K562 (cell line): ENCODE data around the gene IL1RAPL2. TPM values are rescaled to one million over a fixed set of nuclear protein-coding genes. Genes with fewer than 3 reads are reported as not detected.

ENCODE experiments used
- ATAC-seq: fragments of 200-7000 bp; cut with Tn5 transposase; 3 replicates; pipeline ENCODE4 v1.9.1; 2020; ENCODE audit warnings: moderate library complexity
- BruUV-seq: library from RNA; stranded (reverse); fragments of 400-500 nt; replicated peaks from 2 replicates; lab custom pipeline; 2021; lab: Mats Ljungman, UMichigan
- CTCF ChIA-PET: fragments of 300-600 bp; formaldehyde crosslinking; extraction: SDS; loops from one replicate; lab custom pipeline; 2021; ENCODE audit warnings: low intra/inter-chr PET ratio; lab: Yijun Ruan, JAX
- POLR2A ChIA-PET: fragments of 300-600, 350-650 bp; sonication (Branson Sonifier 250); formaldehyde crosslinking; extraction: SDS; loops from one replicate; lab custom pipeline; 2021; ENCODE audit warnings: antibody characterized with exemption, inconsistent platforms; lab: Yijun Ruan, JAX
- DNase-seq, 4 experiments: peaks; one replicate each; pipeline versions ENCODE4 v3.0.0 to v3.0.0-alpha.2; 2011 to 2018; ENCODE audit warnings: low spot score in 3 of 4, mixed read lengths in 3 of 4; ENCODE audit errors: extremely low read depth in 1 of 4
- FAIRE-seq: peaks from 2 replicates; lab custom pipeline; 2011; peaks lifted over from hg19 to GRCh38; lab: Jason Lieb, UNC
- H2AFZ ChIP-seq: 2 replicates; pipeline ENCODE4 v1.6.0; 2011; ENCODE audit warnings: low read depth, low read length, control low read depth, inconsistent platforms
- H3K27ac ChIP-seq: fragments of 200-600 bp; 3 replicates; pipeline ENCODE4 v1.8.0; 2011; ENCODE audit warnings: low read depth, mild to moderate bottlenecking, control low read depth, inconsistent platforms, low read length, moderate library complexity, mixed read lengths; ENCODE audit errors: extremely low read depth
- H3K27me3 ChIP-seq, 2 experiments: fragments of 300-600 bp in 1 of 2; 2 replicates in 1 of 2; 3 replicates in 1 of 2; pipeline versions ENCODE4 v1.6.0 to v1.8.0; 2011; ENCODE audit warnings: inconsistent platforms in 2 of 2, low read length in 2 of 2, mild to moderate bottlenecking in 1 of 2, mixed read lengths in 1 of 2, moderate library complexity in 1 of 2; ENCODE audit not compliant: control insufficient read depth in 2 of 2, insufficient read depth in 2 of 2
- H3K36me3 ChIP-seq: fragments of 300-600 bp; 3 replicates; pipeline ENCODE4 v1.8.0; 2011; ENCODE audit warnings: mild to moderate bottlenecking, low read length, inconsistent platforms; ENCODE audit not compliant: control insufficient read depth, insufficient read depth
- H3K4me1 ChIP-seq, 2 experiments: fragments of 200-600 bp in 1 of 2; replicated peaks in 1 of 2; 2 replicates in 1 of 2; 3 replicates in 1 of 2; pipeline versions ENCODE4 v1.5.1 to v1.8.0; 2011; ENCODE audit warnings: inconsistent platforms in 2 of 2, low read length in 2 of 2, mild to moderate bottlenecking in 1 of 2, mixed read lengths in 1 of 2, moderate library complexity in 1 of 2; ENCODE audit not compliant: control insufficient read depth in 2 of 2, insufficient read depth in 2 of 2
- H3K4me2 ChIP-seq: 2 replicates; pipeline ENCODE4 v1.6.1; 2011; ENCODE audit warnings: low read length, control low read depth, inconsistent platforms, mixed read lengths; ENCODE audit not compliant: insufficient read depth
- H3K4me3 ChIP-seq: fragments of 200-600 bp; sonication (generic), shearing (Covaris generic); 2 replicates; pipeline ENCODE4 v1.5.1; 2016; ENCODE audit warnings: control low read depth, inconsistent platforms
- H3K79me2 ChIP-seq: fragments of 200-600 bp; 3 replicates; pipeline ENCODE4 v1.8.0; 2011; ENCODE audit warnings: low read length, inconsistent platforms; ENCODE audit not compliant: control insufficient read depth, insufficient read depth
- H3K9ac ChIP-seq, 2 experiments: 2 replicates each; pipeline versions ENCODE4 v1.6.0 to v1.6.1; 2011; ENCODE audit warnings: low read depth in 2 of 2, low read length in 2 of 2, control low read depth in 1 of 2, inconsistent platforms in 1 of 2, mild to moderate bottlenecking in 1 of 2, mixed read lengths in 1 of 2; ENCODE audit not compliant: insufficient read depth in 1 of 2
- H3K9me1 ChIP-seq: one replicate; pipeline ENCODE4 v1.6.0; 2011; ENCODE audit warnings: inconsistent platforms, mild to moderate bottlenecking, low read length, moderate library complexity; ENCODE audit not compliant: control insufficient read depth, insufficient read depth
- H3K9me3 ChIP-seq: replicated peaks from 2 replicates; pipeline ENCODE4 v1.5.1; 2011; ENCODE audit warnings: low read depth, low read length, inconsistent platforms; ENCODE audit not compliant: control insufficient read depth, insufficient read depth
- H4K20me1 ChIP-seq: replicated peaks from 2 replicates; pipeline ENCODE4 v1.6.1; 2011; ENCODE audit warnings: low read length, inconsistent platforms, mixed read lengths; ENCODE audit not compliant: control insufficient read depth, insufficient read depth
- BHLHE40 ChIP-seq: IDR thresholded peaks from 2 replicates; pipeline ENCODE4 v1.6.1; 2011; ENCODE audit warnings: low read length, improper control_type of control experiment
- DDX20 ChIP-seq: fragments of 450-650 bp; IDR thresholded peaks from 2 replicates; pipeline ENCODE4 v1.6.1; 2016; ENCODE audit warnings: missing genetic modification characterization, low read depth, mild to moderate bottlenecking, missing compliant biosample characterization, moderate library complexity
- KDM4B ChIP-seq, 2 experiments: fragments of 450-650 bp in 1 of 2; sonication (generic) in 1 of 2; IDR thresholded peaks; 2 replicates each; pipeline ENCODE4 v1.6.1; 2016 to 2017; ENCODE audit warnings: borderline replicate concordance in 2 of 2, antibody characterized with exemption in 1 of 2, low read depth in 1 of 2, mild to moderate bottlenecking in 1 of 2
- LCOR ChIP-seq: sonication (generic); formaldehyde crosslinking; IDR thresholded peaks from 2 replicates; pipeline ENCODE4 v1.8.0; 2022; ENCODE audit warnings: mild to moderate bottlenecking, missing genetic modification reagents
- MTF1 ChIP-seq: fragments of 250-450 bp; sonication (Bioruptor Pico); IDR thresholded peaks from 2 replicates; pipeline ENCODE4 v1.9.0; 2021; ENCODE audit warnings: moderate library complexity, mild to moderate bottlenecking, inconsistent platforms, borderline replicate concordance
- NFRKB ChIP-seq: fragments of 450-650 bp; IDR thresholded peaks from 2 replicates; pipeline ENCODE4 v1.6.1; 2016; ENCODE audit warnings: low read depth
- POLR2B ChIP-seq: fragments of 450-650 bp; IDR thresholded peaks from 2 replicates; pipeline ENCODE4 v1.6.1; 2018; ENCODE audit warnings: low read depth; ENCODE audit not compliant: partially characterized antibody
- RBM34 ChIP-seq: fragments of 200-400 bp; formaldehyde crosslinking; IDR thresholded peaks from 2 replicates; pipeline ENCODE4 v1.6.1; 2018; ENCODE audit warnings: low read length, borderline replicate concordance; ENCODE audit not compliant: insufficient read depth
- SRSF9 ChIP-seq: fragments of 200-400 bp; formaldehyde crosslinking; IDR thresholded peaks from 2 replicates; pipeline ENCODE4 v1.6.1; 2017; ENCODE audit warnings: low read depth, low read length, borderline replicate concordance
- ZBTB7A ChIP-seq: IDR thresholded peaks from 2 replicates; pipeline ENCODE4 v1.6.1; 2011; ENCODE audit warnings: low read depth, mild to moderate bottlenecking, low read length, moderate library complexity, borderline replicate concordance; ENCODE audit not compliant: control insufficient read depth
- in situ Hi-C: fragments of 300-500 bp; cut with MboI; formaldehyde crosslinking; loops from 4 replicates; pipeline ENCODE4 v1.15.0; 2018; ENCODE audit warnings: inconsistent platforms, mixed read lengths
- intact Hi-C: fragments of 100-400 bp; cut with micrococcal nuclease; formaldehyde crosslinking; loops from 2 replicates; pipeline ENCODE4 v1.14.2; 2022
- polyA plus RNA-seq, 8 experiments: library from polyadenylated mRNA; depleted of rRNA in 4 of 8; stranded (reverse) in 5 of 8; unstranded in 3 of 8; fragments of >200 nt; fragmentation: Nextera tagmentation in 2 of 8; fragmentation: Illumina TruSeq in 1 of 8; extraction: Ambion mirVana in 2 of 8; extraction: Trizol in 1 of 8; gene quantifications; 2 replicates each; pipeline versions ENCODE4 v1.2.1 to v1.2.3, GENCODE V29; 2011 to 2014; ENCODE audit warnings: inconsistent platforms in 1 of 8, missing spikeins in 1 of 8
- total RNA-seq, 7 experiments: library from RNA; depleted of rRNA in 6 of 7; stranded (reverse); fragments of >200 nt in 6 of 7; fragmentation: Illumina TruSeq in 2 of 7; extraction: Trizol in 2 of 7; gene quantifications; 2 replicates each; pipeline versions ENCODE4 v1.2.1 to v1.2.3, GENCODE V29; 2011 to 2021; ENCODE audit warnings: low replicate concordance in 1 of 7
- TF ChIP-seq, protein P1 (sequence below): fragments of 450-650 bp; IDR thresholded peaks from 2 replicates; pipeline ENCODE4 v1.6.1; 2017; ENCODE audit warnings: antibody characterized with exemption, mild to moderate bottlenecking
- TF ChIP-seq, protein P2 (sequence below), 2 experiments: fragments of 450-650 bp in 1 of 2; sonication (generic) in 1 of 2; formaldehyde crosslinking; conservative IDR thresholded peaks; 2 replicates each; pipeline versions ENCODE4 v1.4.0 to v1.8.1; 2020 to 2022; ENCODE audit warnings: mild to moderate bottlenecking in 1 of 2, missing genetic modification reagents in 1 of 2
- TF ChIP-seq, protein P3 (sequence below): sonication (generic); formaldehyde crosslinking; IDR thresholded peaks from 2 replicates; pipeline ENCODE4 v1.8.0; 2023; ENCODE audit warnings: missing genetic modification reagents, mild to moderate bottlenecking, borderline replicate concordance

IL1RAPL2 gene
- total and polyA plus RNA-seq, 9 of the 15 experiments (the other 6 are each of a cell fraction or from before 2014, with no cell fraction given): not detected

GRCh38 chrX:104968241-104968640 lies 402.2 kb downstream of the IL1RAPL2 start:
- ATAC-seq: no peak
- H3K27me3 ChIP-seq: no peaks in the 10 kb centered on the region
- no peaks in the 10 kb centered on the region for H3K36me3 ChIP-seq
- H3K27ac ChIP-seq: no peak overlapping the region
- no peak overlapping the region for H3K4me2 ChIP-seq
- ChIA-PET CTCF (no interaction called here), POLR2A (no interaction called here)
- H2AFZ ChIP-seq: no peak overlapping the region
- no peaks in the 10 kb centered on the region for H3K79me2 ChIP-seq
- no peak overlapping the region for H3K9ac ChIP-seq
- H3K9me3 ChIP-seq: no peaks in the 10 kb centered on the region
- in situ Hi-C loops: no loop called here
- H3K4me3 ChIP-seq: no peak overlapping the region
- no TSS peak for BruUV-seq
- no peak for FAIRE-seq
- no peak for DNase-seq
- no peaks in the 10 kb centered on the region for H3K9me1 ChIP-seq
- intact Hi-C loops: no loop called here
- no peaks in the 10 kb centered on the region for H3K4me1 ChIP-seq
- no peaks in the 10 kb centered on the region for H4K20me1 ChIP-seq
- TF ChIP-seq ZBTB7A: no peak
- TF ChIP-seq DDX20: no peak
- TF ChIP-seq, protein P1, sequence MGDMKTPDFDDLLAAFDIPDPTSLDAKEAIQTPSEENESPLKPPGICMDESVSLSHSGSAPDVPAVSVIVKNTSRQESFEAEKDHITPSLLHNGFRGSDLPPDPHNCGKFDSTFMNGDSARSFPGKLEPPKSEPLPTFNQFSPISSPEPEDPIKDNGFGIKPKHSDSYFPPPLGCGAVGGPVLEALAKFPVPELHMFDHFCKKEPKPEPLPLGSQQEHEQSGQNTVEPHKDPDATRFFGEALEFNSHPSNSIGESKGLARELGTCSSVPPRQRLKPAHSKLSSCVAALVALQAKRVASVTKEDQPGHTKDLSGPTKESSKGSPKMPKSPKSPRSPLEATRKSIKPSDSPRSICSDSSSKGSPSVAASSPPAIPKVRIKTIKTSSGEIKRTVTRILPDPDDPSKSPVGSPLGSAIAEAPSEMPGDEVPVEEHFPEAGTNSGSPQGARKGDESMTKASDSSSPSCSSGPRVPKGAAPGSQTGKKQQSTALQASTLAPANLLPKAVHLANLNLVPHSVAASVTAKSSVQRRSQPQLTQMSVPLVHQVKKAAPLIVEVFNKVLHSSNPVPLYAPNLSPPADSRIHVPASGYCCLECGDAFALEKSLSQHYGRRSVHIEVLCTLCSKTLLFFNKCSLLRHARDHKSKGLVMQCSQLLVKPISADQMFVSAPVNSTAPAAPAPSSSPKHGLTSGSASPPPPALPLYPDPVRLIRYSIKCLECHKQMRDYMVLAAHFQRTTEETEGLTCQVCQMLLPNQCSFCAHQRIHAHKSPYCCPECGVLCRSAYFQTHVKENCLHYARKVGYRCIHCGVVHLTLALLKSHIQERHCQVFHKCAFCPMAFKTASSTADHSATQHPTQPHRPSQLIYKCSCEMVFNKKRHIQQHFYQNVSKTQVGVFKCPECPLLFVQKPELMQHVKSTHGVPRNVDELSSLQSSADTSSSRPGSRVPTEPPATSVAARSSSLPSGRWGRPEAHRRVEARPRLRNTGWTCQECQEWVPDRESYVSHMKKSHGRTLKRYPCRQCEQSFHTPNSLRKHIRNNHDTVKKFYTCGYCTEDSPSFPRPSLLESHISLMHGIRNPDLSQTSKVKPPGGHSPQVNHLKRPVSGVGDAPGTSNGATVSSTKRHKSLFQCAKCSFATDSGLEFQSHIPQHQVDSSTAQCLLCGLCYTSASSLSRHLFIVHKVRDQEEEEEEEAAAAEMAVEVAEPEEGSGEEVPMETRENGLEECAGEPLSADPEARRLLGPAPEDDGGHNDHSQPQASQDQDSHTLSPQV: no peak
- no peak for TF ChIP-seq KDM4B (IDR thresholded peaks at IDR 0.05; ENCODE audit: borderline replicate concordance in 2 of 2, low read depth in 1 of 2)
- TF ChIP-seq, protein P2, sequence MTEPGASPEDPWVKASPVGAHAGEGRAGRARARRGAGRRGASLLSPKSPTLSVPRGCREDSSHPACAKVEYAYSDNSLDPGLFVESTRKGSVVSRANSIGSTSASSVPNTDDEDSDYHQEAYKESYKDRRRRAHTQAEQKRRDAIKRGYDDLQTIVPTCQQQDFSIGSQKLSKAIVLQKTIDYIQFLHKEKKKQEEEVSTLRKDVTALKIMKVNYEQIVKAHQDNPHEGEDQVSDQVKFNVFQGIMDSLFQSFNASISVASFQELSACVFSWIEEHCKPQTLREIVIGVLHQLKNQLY (CRISPR knock-in tag; conservative IDR thresholded peaks at IDR 0.05): no peak
- no peak for TF ChIP-seq POLR2B
- TF ChIP-seq BHLHE40: no peak
- TF ChIP-seq RBM34: no peak
- no peak for TF ChIP-seq MTF1 (CRISPR knock-in tag)
- no peak for TF ChIP-seq LCOR (CRISPR knock-in tag)
- TF ChIP-seq SRSF9: no peak
- TF ChIP-seq, protein P3, sequence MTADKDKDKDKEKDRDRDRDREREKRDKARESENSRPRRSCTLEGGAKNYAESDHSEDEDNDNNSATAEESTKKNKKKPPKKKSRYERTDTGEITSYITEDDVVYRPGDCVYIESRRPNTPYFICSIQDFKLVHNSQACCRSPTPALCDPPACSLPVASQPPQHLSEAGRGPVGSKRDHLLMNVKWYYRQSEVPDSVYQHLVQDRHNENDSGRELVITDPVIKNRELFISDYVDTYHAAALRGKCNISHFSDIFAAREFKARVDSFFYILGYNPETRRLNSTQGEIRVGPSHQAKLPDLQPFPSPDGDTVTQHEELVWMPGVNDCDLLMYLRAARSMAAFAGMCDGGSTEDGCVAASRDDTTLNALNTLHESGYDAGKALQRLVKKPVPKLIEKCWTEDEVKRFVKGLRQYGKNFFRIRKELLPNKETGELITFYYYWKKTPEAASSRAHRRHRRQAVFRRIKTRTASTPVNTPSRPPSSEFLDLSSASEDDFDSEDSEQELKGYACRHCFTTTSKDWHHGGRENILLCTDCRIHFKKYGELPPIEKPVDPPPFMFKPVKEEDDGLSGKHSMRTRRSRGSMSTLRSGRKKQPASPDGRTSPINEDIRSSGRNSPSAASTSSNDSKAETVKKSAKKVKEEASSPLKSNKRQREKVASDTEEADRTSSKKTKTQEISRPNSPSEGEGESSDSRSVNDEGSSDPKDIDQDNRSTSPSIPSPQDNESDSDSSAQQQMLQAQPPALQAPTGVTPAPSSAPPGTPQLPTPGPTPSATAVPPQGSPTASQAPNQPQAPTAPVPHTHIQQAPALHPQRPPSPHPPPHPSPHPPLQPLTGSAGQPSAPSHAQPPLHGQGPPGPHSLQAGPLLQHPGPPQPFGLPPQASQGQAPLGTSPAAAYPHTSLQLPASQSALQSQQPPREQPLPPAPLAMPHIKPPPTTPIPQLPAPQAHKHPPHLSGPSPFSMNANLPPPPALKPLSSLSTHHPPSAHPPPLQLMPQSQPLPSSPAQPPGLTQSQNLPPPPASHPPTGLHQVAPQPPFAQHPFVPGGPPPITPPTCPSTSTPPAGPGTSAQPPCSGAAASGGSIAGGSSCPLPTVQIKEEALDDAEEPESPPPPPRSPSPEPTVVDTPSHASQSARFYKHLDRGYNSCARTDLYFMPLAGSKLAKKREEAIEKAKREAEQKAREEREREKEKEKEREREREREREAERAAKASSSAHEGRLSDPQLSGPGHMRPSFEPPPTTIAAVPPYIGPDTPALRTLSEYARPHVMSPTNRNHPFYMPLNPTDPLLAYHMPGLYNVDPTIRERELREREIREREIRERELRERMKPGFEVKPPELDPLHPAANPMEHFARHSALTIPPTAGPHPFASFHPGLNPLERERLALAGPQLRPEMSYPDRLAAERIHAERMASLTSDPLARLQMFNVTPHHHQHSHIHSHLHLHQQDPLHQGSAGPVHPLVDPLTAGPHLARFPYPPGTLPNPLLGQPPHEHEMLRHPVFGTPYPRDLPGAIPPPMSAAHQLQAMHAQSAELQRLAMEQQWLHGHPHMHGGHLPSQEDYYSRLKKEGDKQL (CRISPR knock-in tag): no peak
- no peak for TF ChIP-seq NFRKB
